Measurements from ENCODE around the gene DRG2.

DRG2 gene

DNA sequence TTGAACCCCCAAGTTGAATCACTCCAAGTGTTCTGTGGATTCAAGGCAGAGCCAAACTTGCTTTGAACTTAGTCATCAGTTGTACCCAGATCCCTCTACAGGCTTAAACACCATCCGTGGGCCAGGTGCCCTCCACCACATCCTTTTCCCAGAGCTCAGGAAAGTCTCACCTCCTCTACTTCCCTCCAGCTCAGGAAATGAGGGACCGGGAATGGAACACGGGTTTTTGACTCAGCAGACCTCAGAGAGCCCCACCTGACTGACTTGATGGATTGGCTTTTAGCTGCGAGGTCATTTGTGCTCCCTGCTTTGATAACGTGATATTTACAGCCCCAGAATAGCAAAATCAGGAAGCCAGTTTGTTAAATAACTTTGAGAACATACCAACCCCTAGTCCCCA lies 28.5 kb upstream of the DRG2 start:
- no peak overlapping the region for H3K4me3 ChIP-seq (replicated peaks; ENCODE audit: low read depth, low read length)
- TF ChIP-seq, protein P1, sequence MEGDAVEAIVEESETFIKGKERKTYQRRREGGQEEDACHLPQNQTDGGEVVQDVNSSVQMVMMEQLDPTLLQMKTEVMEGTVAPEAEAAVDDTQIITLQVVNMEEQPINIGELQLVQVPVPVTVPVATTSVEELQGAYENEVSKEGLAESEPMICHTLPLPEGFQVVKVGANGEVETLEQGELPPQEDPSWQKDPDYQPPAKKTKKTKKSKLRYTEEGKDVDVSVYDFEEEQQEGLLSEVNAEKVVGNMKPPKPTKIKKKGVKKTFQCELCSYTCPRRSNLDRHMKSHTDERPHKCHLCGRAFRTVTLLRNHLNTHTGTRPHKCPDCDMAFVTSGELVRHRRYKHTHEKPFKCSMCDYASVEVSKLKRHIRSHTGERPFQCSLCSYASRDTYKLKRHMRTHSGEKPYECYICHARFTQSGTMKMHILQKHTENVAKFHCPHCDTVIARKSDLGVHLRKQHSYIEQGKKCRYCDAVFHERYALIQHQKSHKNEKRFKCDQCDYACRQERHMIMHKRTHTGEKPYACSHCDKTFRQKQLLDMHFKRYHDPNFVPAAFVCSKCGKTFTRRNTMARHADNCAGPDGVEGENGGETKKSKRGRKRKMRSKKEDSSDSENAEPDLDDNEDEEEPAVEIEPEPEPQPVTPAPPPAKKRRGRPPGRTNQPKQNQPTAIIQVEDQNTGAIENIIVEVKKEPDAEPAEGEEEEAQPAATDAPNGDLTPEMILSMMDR (IDR thresholded peaks at IDR 0.05; ENCODE audit: low read depth, low read length, missing control alignments): no peak
- no peak for DNase-seq (ENCODE audit: extremely low read depth, low read depth)

DNA sequence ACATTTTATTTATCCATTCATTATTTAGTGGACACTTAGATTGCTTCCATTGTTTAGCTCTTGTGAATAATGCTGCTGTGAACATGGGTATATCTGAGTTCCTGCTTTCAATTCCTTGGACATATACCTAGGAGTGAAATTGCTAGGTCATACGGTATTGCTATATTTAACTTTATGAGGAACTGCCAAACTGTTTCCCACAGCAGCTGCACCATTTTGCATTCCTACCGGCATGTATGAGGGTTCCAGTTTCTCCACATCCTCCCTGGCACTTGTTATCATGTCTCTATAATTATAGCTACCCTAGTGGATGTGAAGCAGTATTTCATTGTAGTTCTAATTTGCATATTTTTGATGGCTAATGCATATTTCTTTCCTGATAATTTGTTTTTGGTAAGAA lies 23.7 kb upstream of the DRG2 start:
- no peak overlapping the region for H3K4me3 ChIP-seq (replicated peaks; ENCODE audit: low read depth, low read length)
- TF ChIP-seq, protein P1 (IDR thresholded peaks at IDR 0.05; ENCODE audit: low read depth, low read length, missing control alignments): no peak
- no peak for DNase-seq (ENCODE audit: extremely low read depth, low read depth)

DNA sequence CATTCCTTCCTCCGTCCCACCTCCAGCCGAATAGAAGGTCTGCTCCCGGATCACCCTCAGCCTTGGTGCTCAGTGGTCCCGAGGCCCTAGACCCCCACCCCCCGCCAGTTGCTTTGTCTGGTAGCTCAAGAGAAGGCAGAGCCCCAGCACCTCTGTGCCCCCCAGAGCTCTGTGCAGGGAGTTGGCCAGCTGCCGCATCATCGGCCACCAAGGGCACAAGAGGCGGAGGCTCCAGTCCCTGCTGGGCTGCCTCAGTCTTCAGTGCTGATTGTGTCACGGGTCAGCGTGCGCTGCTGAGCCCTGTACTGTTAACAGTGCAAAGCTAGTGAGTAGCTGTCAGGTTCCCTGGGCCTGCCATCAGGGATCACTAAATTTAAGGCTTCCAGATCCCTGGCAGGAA lies 22.2 kb upstream of the DRG2 start:
- DNase-seq (ENCODE audit: extremely low read depth, low read depth): no peak
- TF ChIP-seq, protein P1 (IDR thresholded peaks at IDR 0.05; ENCODE audit: low read depth, low read length, missing control alignments): no peak
- no peak overlapping the region for H3K4me3 ChIP-seq (replicated peaks; ENCODE audit: low read depth, low read length)

DNA sequence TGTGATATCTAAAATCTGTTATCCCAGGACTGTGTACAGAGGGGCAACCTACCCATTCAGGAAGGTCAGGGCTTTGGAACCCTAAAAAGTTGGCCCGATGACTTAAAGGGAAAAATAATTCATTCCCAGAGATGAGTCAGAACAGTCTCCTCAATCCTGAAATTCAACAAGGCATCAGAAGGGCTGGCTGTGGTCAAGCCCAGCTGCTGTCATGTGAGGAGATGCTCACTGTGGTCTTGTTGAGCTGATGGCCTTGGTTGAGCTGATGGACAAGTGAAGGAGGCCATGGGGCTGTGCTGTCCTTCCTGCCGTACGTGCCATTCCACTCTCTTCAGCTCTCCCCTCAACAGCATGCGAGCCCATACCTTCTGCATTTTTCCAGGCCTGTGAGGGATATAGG lies 20.9 kb upstream of the DRG2 start:
- DNase-seq (ENCODE audit: extremely low read depth, low read depth): no peak
- TF ChIP-seq, protein P1 (IDR thresholded peaks at IDR 0.05; ENCODE audit: low read depth, low read length, missing control alignments): no peak
- no peak overlapping the region for H3K4me3 ChIP-seq (replicated peaks; ENCODE audit: low read depth, low read length)

DNA sequence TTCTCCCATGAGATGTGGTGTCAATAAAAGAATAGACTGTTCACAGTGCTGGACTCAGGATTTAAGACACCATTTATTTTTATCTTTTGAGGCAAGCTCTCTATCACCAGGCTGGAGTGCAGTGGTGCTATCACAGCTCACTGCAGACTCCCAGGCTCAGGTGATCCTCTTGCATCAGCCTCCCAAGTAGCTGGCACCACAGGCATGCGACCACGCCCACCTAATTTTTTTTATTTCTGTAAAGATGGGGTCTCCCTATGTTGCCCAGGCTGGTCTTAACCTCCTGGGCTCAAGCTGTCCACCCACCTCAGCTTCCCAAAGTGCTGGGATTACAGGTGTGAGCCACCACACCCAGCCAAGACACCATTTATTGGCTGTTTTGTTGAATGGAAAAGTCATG lies 18.6 kb upstream of the DRG2 start:
- TF ChIP-seq, protein P1 (IDR thresholded peaks at IDR 0.05; ENCODE audit: low read depth, low read length, missing control alignments): no peak
- no peak overlapping the region for H3K4me3 ChIP-seq (replicated peaks; ENCODE audit: low read depth, low read length)
- no peak for DNase-seq (ENCODE audit: extremely low read depth, low read depth)

DNA sequence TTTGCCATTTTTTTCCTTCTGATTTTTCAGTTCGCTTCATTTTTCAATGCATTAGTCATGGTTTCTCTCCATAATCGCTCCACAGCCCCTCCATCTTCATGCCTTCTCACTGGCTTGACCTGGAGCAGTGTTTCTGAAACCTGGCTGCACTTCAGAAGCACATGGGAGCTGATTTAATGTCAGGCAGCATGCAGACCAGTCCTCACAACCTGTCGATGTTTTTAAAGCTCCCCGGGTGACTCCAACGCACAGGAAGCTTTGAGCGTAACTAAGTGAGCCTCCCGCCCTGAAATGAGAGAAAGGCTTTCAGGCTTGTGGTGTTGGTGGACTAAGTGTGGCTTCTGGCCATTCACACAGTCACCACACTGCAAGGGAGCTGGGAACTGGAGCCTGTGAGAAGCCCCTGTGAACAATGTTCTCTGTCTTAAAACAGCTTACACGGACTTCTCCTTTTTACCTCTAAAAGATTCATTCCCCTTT lies 16.8 kb upstream of the DRG2 start:
- H3K4me3 ChIP-seq (replicated peaks; ENCODE audit: low read depth, low read length): peak overlapping the region; percentile 11; the same call in 1 of the 2 replicates
- no peak for DNase-seq (ENCODE audit: extremely low read depth, low read depth)
- TF ChIP-seq, protein P1 (IDR thresholded peaks at IDR 0.05; ENCODE audit: low read depth, low read length, missing control alignments): no peak

DNA sequence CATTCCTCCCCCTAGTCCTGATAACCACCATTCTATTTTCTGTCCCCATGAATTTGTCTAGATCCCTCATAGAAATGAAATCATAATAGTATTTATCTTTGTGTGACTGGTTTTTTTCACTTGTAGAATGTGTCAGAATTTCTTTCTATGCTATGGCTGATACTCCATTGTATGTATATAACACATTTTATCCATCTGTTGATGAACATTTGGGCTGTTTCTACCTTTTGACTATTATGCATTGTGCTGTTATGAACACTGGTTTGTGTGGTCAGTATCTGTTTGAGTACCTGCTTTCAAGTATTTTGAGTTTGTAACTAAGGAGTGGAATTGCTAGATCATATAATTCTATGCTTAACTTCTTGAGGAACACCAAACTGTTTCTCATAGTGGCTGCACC lies 16.0 kb upstream of the DRG2 start:
- DNase-seq (ENCODE audit: extremely low read depth, low read depth): no peak
- no peak overlapping the region for H3K4me3 ChIP-seq (replicated peaks; ENCODE audit: low read depth, low read length)
- TF ChIP-seq, protein P1 (IDR thresholded peaks at IDR 0.05; ENCODE audit: low read depth, low read length, missing control alignments): no peak
